HL-60 (cell line): ENCODE data around the gene TRIB2.

Experiments
- DNase-seq, 2 experiments: peaks; one replicate each; pipeline ENCODE4 v3.0.0-alpha.2; 2010 to 2020; ENCODE audit warnings: low read depth in 1 of 2, low spot score in 1 of 2
- H3K27ac ChIP-seq: fragments of 250-450 bp; sonication (Bioruptor Pico); replicated peaks from 2 replicates; pipeline ENCODE4 v1.5.1; 2020; ENCODE audit warnings: mild to moderate bottlenecking, moderate library complexity
- H3K27me3 ChIP-seq: fragments of 250-450 bp; sonication (Bioruptor Pico); 2 replicates; pipeline ENCODE4 v1.5.1; 2021; ENCODE audit warnings: mild to moderate bottlenecking, moderate library complexity; ENCODE audit not compliant: insufficient read depth, poor library complexity, severe bottlenecking
- H3K4me3 ChIP-seq: replicated peaks from 2 replicates; pipeline ENCODE4 v1.5.1; 2011; ENCODE audit warnings: mild to moderate bottlenecking, control low read depth, low read length; ENCODE audit not compliant: insufficient read depth
- GABPA ChIP-seq: IDR thresholded peaks from 2 replicates; pipeline ENCODE4 v1.6.1; 2012; ENCODE audit warnings: low read depth
- POLR2AphosphoS5 ChIP-seq: IDR thresholded peaks from 2 replicates; pipeline ENCODE4 v1.6.1; 2012; ENCODE audit warnings: low read depth
- SPI1 ChIP-seq: IDR thresholded peaks from 2 replicates; pipeline ENCODE4 v1.6.1; 2012; ENCODE audit warnings: low read depth, mild to moderate bottlenecking, borderline replicate concordance
- TF ChIP-seq, protein P1 (sequence below): IDR thresholded peaks from 2 replicates; pipeline ENCODE4 v1.6.1; 2012; ENCODE audit warnings: low read depth; ENCODE audit not compliant: insufficient replicate concordance
- TF ChIP-seq, protein P2 (sequence below): IDR thresholded peaks from one replicate; pipeline ENCODE4 v1.5.1; 2011; ENCODE audit warnings: low read length, control low read depth, inconsistent platforms; ENCODE audit not compliant: insufficient read depth

The TRIB2 gene

DNA sequence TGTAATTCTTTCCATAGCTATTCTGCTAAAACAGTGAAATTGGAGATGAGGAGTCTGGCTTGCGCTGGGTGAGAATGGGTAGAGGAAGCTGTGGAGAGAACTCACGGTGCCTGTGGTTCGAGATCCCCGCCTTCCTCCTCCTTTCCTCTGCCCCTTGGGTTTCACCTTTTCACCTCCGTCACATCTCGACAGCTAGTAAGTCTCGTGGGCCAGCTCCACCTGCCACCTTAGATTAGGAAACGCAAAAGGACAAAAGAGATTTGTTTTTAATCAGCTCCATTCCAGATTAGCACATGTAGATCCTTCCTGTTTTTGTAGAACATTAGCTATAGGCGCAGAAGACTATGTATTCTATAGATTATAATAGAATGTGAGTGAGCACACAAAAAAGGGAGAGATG lies 20.6 kb downstream of the TRIB2 start:
- Histone ChIP-seq H3K4me3 (no peak overlapping the region), H3K27me3 (no peaks in the 10 kb centered on the region), H3K27ac (no peak overlapping the region)
- DNase-seq = no peak
- TF ChIP-seq POLR2AphosphoS5 (no peak), GABPA (no peak), SPI1 (no peak)
- TF ChIP-seq, protein P1, sequence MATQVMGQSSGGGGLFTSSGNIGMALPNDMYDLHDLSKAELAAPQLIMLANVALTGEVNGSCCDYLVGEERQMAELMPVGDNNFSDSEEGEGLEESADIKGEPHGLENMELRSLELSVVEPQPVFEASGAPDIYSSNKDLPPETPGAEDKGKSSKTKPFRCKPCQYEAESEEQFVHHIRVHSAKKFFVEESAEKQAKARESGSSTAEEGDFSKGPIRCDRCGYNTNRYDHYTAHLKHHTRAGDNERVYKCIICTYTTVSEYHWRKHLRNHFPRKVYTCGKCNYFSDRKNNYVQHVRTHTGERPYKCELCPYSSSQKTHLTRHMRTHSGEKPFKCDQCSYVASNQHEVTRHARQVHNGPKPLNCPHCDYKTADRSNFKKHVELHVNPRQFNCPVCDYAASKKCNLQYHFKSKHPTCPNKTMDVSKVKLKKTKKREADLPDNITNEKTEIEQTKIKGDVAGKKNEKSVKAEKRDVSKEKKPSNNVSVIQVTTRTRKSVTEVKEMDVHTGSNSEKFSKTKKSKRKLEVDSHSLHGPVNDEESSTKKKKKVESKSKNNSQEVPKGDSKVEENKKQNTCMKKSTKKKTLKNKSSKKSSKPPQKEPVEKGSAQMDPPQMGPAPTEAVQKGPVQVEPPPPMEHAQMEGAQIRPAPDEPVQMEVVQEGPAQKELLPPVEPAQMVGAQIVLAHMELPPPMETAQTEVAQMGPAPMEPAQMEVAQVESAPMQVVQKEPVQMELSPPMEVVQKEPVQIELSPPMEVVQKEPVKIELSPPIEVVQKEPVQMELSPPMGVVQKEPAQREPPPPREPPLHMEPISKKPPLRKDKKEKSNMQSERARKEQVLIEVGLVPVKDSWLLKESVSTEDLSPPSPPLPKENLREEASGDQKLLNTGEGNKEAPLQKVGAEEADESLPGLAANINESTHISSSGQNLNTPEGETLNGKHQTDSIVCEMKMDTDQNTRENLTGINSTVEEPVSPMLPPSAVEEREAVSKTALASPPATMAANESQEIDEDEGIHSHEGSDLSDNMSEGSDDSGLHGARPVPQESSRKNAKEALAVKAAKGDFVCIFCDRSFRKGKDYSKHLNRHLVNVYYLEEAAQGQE = no peak
- TF ChIP-seq, protein P2, sequence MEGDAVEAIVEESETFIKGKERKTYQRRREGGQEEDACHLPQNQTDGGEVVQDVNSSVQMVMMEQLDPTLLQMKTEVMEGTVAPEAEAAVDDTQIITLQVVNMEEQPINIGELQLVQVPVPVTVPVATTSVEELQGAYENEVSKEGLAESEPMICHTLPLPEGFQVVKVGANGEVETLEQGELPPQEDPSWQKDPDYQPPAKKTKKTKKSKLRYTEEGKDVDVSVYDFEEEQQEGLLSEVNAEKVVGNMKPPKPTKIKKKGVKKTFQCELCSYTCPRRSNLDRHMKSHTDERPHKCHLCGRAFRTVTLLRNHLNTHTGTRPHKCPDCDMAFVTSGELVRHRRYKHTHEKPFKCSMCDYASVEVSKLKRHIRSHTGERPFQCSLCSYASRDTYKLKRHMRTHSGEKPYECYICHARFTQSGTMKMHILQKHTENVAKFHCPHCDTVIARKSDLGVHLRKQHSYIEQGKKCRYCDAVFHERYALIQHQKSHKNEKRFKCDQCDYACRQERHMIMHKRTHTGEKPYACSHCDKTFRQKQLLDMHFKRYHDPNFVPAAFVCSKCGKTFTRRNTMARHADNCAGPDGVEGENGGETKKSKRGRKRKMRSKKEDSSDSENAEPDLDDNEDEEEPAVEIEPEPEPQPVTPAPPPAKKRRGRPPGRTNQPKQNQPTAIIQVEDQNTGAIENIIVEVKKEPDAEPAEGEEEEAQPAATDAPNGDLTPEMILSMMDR = no peak

DNA sequence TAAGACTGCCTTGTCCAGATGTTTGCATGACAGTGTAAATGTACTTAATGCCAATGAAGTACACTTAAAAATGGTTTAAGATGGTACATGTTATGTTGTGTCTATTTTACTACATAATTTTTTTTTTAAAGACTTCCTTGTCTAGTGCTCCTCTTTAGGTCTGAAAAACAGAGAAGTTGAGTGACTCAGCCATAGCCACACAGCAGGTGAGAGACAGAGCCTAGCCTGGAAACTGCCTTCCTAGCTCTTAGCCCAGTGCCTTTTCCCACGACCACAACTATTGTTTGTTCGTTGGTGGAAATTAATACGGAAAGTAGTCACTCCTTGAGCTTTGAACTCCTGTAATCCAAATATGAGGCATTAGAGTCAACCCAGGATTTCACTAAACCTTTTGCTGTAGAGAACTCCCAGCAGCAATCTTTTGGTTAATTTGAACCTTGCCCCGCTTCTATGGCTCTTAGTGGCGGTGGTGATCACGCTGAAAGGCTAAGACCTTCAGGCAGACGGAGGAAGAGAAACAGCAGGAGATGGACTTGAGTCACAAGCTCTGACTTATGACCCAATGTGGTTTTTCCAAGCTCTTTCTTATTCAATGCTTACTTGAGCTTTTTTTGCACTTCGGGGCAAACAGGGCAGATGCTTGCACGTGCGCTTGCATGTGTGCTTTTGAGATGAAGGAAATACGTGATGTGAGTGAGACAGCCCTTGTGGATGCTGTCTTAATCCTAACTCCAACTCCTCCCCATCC lies 21.2 kb downstream of the TRIB2 start:
- TF ChIP-seq GABPA (no peak), SPI1 (no peak), POLR2AphosphoS5 (no peak)
- TF ChIP-seq, protein P1 = no peak
- TF ChIP-seq, protein P2 = no peak
- Histone ChIP-seq H3K27ac (no peak overlapping the region), H3K4me3 (no peak overlapping the region), H3K27me3 (no peaks in the 10 kb centered on the region)
- DNase-seq = no peak

DNA sequence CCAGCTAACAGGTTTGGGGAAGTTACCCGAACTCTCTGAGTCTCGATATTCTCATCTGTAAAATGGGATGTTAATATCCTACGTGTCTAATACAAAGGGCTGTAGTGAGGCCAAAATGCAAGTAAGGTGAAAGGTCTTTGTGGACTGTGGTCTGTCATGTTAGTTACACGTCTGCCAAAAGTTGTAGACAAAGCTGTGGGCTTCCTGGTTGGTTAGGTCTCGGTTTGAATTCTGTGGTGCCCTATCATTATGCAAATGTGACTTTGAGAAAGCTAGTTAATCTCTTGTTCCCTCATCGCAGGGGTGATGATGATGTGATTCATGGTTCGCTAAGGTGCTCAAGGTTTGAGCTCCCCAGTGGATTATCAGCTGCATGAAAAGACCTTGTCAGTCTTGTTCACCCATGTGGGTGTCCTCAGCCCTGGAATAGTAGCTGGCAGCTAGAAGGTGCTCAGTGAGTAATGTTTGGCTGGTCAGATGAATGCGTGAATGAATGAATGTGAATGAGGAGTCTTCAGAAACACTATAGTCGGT lies 23.1 kb downstream of the TRIB2 start:
- DNase-seq = no peak
- TF ChIP-seq GABPA = no peak
- TF ChIP-seq, protein P1 = no peak
- no peak for TF ChIP-seq SPI1
- no peak for TF ChIP-seq POLR2AphosphoS5
- TF ChIP-seq, protein P2 = no peak

More for the DNA sequence above, 23.1 kb downstream of the TRIB2 start:
- no peaks in the 10 kb centered on the region for H3K27me3 ChIP-seq
- no peak overlapping the region for H3K27ac ChIP-seq
- H3K4me3 ChIP-seq = no peak overlapping the region
